T47D (cell line): ENCODE measurements around the gene USP36.

Experiments
- DNase-seq, 2 experiments: peaks; one replicate each; pipeline versions ENCODE4 v3.0.0 to v3.0.0-alpha.2; 2011 to 2012; ENCODE audit warnings: low read depth in 1 of 2, low spot score in 1 of 2
- JUND ChIP-seq: IDR thresholded peaks from 2 replicates; pipeline ENCODE4 v1.6.1; 2012; ENCODE audit warnings: low read depth
- in situ Hi-C: cut with HindIII; loops from 2 replicates; pipeline ENCODE4 v1.10.0; 2016; ENCODE audit warnings: low sequenced_read_pairs, low pct_unique_long_range_greater_than_20kb

USP36 gene

DNA sequence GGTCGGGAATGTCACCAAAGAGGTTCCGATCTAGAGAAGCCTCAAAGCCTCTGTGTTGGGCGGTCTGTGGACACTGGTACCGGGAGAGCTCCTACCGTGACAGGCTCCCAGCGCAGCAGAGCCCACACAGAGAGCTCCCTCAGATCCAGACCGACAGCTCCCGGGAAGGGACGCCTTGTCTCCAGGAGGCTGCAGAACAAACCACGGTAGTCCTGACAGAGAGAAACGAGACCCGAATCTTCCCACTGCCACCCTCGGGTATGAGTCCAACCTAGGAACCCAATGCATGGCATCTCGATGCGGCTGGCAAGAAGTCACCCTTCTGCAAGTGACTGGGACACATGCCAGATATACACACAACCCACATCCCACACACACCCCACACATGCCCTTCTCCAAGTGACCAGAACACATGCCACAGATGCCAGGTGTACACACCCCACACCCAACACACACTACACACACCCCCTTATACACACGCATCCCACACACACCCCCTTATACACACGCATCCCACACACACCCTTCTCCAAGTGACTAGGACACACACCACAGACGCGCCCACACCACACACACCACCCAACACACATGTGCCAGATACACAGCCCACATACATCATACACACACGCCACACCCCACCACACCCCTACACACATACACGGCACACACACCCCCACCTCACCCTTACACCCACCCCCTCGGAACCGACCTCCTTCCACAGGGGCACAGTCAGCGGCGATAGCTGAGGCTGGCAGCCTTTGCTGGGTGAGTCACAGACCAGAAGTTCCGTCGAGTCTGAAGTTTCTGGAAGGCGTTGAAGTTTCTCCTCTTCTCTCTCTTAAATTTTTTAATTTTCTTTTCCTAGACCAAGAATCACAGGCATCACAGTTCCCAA lies 42.7 kb downstream of the USP36 start:
- TF ChIP-seq JUND: no peak
- no peak for DNase-seq
- in situ Hi-C loops: no loop called here

DNA sequence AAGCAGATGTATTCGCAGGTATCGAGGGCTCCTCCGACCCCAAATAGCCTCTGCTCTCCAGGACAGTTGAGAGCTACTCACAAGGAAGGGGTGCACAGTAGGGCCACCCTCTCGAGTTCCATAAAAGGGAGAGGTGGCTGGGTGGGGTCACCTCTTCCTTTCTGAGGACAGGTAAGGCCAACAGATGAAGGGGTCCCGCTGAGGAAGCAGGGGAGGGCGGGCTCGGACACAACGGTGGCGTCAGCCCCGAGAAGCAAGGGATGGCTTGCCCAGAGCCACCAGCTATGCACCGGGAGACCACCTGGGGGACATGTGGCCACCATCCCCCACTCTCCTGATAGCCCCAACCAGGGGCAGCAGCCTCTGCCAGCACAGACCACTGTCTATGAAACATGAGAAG lies 43.4 kb downstream of the USP36 start:
- in situ Hi-C loops: no loop called here
- TF ChIP-seq JUND: no peak
- DNase-seq: no peak

DNA sequence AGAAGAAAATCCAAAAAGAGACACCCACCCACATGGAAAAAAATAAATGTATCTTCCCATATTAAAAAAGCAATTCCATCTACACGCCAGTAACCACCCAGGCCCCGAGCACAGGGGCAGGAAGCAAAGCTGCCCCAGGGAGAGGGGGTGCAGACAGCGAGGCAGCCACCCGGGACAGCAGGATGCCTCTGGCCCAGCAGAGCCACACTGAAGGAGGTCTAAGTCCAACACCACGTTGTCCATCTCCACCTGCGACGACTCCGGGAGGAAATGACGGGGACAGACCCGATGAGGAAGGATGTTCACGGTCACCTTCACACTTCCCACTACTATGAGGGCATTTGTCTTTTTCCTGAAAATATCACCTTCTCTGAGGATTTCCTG lies 44.1 kb downstream of the USP36 start:
- no peak for TF ChIP-seq JUND
- in situ Hi-C loops: no loop called here
- no peak for DNase-seq

DNA sequence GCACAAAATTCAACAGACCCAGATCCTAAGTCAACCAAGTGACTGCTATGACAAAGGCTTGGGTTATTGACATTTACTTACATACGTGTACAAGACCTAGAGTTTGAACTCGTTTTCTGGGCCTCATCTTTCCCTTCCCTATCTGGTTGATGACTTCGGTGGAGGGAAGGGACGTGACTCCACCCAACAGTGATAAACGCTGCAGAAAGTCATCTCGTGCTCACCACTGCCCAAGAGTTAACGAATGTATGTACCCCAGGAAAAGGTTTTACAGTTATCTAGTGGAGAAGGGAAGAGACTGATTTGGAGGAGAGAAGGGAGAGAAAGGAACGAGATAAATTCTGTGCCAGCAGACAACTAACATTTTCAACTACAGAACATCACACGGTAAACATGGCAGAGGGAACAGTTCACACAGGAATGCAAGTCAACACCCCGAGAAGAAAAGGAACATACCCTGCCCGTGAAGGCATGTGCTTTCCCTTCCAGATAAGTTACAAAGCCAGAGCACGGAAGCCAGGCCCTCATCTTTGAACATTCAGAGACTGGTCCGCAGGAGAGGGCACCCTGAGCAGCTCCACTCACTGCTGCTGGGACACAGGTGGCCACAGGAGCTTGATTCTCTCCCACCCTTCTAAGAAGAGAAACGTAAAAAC lies 44.6 kb downstream of the USP36 start:
- no peak for DNase-seq
- no peak for TF ChIP-seq JUND
- in situ Hi-C loops: no loop called here

DNA sequence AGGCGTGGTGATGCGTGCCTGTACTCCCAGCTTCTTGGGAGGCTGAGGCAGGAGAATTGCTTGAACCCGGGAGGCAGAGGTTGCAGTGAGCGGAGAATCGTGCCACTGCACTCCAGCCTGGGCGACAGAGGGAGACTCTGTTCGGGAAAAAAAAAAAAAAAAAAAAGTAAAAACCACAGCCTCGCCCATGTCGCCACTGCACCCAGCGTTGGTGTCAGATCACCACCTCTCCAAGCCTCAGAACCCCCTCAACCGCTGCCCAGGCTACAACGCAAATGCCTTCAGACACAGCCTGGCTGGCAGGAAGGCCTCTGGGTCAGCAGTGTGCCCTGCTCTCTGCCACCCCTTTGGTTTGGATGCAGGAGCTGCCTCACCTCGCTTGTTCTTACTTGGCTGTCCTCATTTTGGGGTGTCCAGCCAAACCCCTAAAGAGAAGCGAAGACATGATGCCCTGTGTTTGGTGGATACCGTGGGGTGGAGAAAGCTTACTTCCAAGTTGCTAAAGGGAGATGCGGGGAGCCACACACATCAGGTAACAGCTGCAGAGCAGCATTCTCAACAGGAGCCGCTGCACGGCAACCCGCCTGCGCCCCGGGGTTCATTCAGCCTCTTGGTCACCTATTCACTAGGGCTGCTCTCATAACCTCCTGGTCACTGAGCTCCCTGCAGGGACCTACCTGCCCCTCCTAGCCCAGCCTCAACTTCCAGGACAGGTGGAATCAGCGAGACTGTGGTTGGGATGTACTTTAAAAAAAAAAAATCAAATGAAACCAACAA lies 45.6 kb downstream of the USP36 start:
- in situ Hi-C loops: no loop called here
- DNase-seq: no peak
- no peak for TF ChIP-seq JUND

DNA sequence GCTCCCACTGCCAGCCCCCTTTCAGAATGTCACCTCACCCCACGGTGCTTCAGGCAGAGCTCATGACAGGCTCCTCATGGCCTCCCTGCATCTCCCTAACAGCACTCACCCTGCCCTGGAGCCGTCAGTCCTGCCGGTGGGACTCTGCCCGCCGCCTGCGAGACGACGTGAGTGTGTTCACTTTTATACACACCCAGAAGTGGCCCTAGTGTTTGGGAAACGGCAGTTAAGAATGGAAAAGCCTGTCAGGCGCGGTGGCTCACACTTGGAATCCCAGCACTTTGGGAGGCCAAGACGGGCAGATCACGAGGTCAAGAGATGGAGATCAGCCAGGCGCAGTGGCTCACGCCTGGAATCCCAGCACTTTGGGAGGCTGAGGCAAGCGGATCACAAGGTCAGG lies 46.2 kb downstream of the USP36 start:
- in situ Hi-C loops: no loop called here
- no peak for TF ChIP-seq JUND
- no peak for DNase-seq

DNA sequence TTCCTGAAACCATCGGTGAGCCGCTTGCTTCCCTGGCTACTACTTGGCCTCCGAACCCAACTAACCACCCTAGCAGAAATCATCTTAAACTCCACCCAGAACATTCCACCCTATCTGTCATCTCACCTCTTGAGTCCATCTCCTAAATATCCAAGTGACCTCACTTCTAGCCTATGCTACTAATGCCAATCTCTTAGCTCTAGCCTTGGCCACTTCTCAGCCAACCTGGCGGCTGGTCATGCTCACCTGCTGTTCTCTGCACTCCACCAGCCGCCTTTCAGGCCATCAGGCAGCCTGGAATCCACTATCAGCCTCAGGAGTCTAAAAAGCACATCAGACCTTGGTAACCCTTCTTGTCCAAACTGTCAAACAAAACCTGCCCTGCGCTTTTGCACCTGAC lies 46.6 kb downstream of the USP36 start:
- no peak for TF ChIP-seq JUND
- DNase-seq: no peak
- in situ Hi-C loops: no loop called here

DNA sequence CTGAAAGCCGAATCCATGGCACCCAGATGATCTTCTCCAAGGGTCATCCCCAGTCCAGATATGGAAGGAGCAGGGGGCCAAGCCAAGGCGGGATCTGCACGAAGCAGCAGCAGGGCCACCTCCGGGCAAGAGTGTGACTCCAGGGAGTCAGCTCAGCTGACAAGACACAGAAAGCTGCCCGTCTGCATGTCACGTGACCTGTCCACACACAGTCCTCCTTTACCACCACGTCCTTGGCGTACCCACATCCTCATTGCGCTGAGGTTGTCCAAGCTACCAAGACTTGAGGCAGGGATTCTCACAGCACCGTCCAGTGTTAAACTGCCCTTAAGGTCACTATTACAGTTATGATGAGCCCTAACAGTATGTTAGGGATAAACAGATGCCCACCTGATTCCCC lies 47.2 kb downstream of the USP36 start:
- in situ Hi-C loops: no loop called here

DNA sequence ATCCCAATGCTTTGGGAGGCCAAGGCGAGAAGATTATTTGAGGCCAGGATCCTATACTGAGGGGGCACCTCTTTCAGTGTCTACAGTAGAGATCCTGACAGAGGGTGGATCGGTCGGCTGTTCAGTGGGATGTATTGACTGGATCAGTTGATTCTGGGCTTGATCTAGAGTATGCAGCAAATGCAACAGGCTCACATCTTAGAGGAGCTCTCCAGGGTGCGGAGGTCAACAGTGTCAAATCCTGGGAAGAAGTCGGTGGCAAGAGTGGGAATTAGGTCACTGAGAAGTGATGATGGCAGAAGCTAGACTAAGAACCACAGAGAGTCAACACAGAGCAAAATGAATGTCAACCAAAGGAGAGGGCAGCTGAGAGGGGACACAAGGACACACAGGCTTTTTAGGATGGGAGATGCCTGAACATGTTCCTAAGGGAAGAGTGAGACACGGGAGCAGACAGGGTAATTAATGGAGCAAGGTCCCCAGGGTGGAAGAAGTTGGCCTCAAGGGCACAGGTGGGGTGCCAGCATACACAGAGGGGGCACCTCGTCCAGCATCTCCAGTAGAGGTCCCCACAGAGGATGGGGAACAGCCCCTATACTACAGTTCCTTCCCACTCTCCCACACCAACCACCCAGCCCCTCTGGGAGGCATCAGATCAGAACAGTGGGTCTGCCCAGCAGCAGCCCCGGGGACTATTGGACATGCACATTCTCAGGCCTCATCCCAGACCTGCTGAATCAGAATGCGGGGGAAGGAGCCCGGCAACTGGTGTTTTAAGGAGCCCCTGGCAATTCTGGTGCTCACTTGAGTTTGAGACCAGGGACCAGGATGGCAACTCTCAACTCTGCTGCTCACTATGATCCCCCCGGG lies 48.5 kb downstream of the USP36 start:
- in situ Hi-C loops: no loop called here
- no peak for DNase-seq
- TF ChIP-seq JUND: no peak

More for the DNA sequence above, 47.2 kb downstream of the USP36 start:
- DNase-seq: no peak
- no peak for TF ChIP-seq JUND

DNA sequence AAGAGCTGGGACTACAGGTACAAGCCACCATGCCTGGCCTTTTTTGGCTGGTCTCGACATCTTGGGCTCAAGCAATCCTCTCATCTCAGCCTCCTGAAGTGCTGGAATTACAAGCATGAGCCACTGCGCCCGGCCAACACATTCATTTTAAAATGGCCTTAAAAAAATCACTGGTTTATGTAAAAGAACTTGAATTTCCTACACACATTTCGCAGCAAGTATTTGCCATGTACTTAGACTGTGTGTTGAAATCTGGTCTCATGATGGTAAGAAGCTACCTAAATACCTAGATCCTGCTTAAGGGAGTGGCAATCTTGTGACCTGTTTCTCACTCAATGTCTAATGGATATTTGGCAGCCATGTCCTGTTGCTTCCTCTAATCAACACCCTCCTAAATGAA lies 50.1 kb downstream of the USP36 start:
- TF ChIP-seq JUND: no peak
- DNase-seq: no peak
- in situ Hi-C loops: no loop called here

DNA sequence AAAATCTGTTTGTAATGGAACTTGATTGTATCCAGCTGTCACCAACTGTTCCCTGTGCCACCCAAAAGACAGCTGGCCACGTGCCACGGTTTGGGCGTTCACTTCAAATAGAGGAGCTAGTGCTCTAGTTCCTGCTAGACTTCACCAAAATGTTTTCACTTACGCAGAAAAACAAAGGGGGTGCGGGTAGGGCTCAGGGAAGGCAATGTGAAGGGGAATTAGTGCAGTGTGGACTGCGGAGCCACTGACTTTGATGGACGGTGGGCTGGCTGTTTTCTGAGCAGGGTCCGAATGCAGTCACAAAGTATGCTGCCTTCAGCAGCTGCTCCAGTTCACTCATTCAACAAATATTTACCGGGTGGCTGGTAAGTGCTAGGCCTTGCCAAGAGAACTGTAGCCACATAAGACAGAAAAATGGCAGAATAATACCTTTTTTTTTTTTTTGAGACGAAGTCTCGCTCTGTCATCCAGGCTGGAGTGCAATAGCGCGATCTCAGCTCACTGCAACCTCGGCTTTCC lies 50.9 kb downstream of the USP36 start:
- DNase-seq: no peak
- no peak for TF ChIP-seq JUND
- in situ Hi-C loops: no loop called here

DNA sequence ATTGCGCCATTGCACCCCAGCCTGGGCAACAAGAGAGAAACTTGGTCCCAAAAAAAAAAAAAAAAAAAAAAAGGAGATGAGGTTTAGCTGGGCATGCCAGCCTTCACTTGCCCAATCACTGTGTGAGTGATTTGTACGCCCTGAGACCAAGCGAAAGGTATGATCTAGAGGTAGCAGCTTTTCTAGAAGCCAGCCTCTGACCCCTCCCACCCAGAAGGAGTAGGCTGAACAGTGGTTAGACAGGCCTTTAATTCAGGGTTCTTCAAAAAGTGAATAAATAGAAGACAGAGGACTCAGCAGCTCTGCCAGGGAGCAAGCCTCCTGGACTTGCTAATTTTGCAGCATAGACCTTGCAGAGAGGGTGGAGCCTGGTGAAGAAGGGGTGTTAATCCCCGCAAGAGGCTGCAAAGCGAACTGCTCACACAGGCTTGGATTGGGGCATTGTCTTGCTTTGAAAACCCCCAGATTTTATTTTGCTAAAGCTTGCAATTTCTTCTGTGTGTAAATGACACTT lies 51.4 kb downstream of the USP36 start:
- DNase-seq: no peak
- TF ChIP-seq JUND: no peak
- in situ Hi-C loops: no loop called here
